Measurements from ENCODE around the gene PMS2. TPM values are rescaled to one million over a fixed set of nuclear protein-coding genes. Genes with fewer than 3 reads are reported as not detected.
"Not testable (repeated sequence)": the region's sequence is repeated elsewhere in the genome, so short reads cannot be mapped to it uniquely, and the experiment has no call there.

PMS2 gene
- total RNA-seq, 1 donor from 2014 or later = 10.9 TPM

DNA sequence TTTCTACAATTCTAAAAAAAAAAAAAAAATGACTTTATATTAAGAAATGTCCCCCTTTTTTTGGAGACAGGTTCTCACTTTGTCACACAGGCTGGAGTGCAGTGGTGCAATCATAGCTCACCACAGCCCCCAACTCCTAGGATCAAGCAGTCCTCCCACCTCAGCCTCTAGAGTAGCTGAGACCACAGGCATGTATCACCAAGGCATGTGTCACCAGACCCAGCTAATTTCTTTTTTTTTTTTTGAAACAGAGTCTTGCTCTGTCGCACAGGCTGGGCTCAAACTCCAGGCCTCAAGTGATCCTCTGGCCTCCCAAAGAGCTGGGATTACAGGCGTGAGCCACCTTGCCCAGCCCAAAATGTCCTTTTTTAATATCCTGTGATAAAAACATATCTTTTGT is 84.7 kb downstream of the PMS2 start:
- not testable (repeated sequence) for DNase-seq (ENCODE audit: low read depth in 2 of 2)

Other genes with a start within 250 kb of the PMS2 start
- gene RNF216, start 227.4 kb downstream of the PMS2 start, total RNA-seq = 16.1 and 23.0 TPM in 2 replicates
- not detected in 2 replicates for gene OCM, start 128.3 kb downstream of the PMS2 start, total RNA-seq
- gene CCZ1, start 110.3 kb downstream of the PMS2 start, total RNA-seq = 39.9 and 44.9 TPM in 2 replicates
- gene RSPH10B, start 38.4 kb downstream of the PMS2 start, total RNA-seq = 0.20 and 0.22 TPM in 2 replicates
- 34.9 and 38.7 TPM in 2 replicates for gene AIMP2, start 223 bp upstream of the PMS2 start, total RNA-seq
- gene ANKRD61, start 22.3 kb upstream of the PMS2 start, total RNA-seq = 0.22 TPM in 1 of 2 replicates, not detected in the other
- 51.4 and 58.1 TPM in 2 replicates for gene EIF2AK1, start 50.1 kb upstream of the PMS2 start, total RNA-seq
- gene USP42, start 95.9 kb upstream of the PMS2 start, total RNA-seq = 2.2 and 3.2 TPM in 2 replicates

Data from lung microvascular endothelial cell (primary cell).